Measurements from ENCODE around the gene G3BP1. TPM values are rescaled to one million over a fixed set of nuclear protein-coding genes. Genes with fewer than 3 reads are reported as not detected.
A peak's percentile ranks its signal among the peaks of the same experiment; 100 is the strongest.

The G3BP1 gene
- total and polyA plus RNA-seq, 12 donors = 11.5 to 167 (median 95.0) TPM

- 5 to 14% (median 9%) methylated on average over 6 to 11 of the region's 11 CpGs for WGBS, 4 donors
- peak; percentile 84 to 93 (median 90) for TF ChIP-seq CTCF (IDR thresholded peaks at IDR 0.05)
- TF ChIP-seq POLR2A (IDR thresholded peaks at IDR 0.05) = peak in 1 of 2 donors; percentile 54
- Histone ChIP-seq H3K27ac (peak overlapping the region; percentile 1 to 86 (median 81)), H3K27me3 (no peaks in the 10 kb centered on the region), H3K36me3 (replicated peaks in 1 of 2) (peaks cover 0 to 7% of the 10 kb centered on the region in 2 donors), H3K4me1 (replicated peaks in 1 of 2) (peaks cover 29 to 39% of the 10 kb centered on the region in 2 donors), H3K4me3 (peak overlapping the region in 1 of 4 donors; percentile 11), H3K9me3 (replicated peaks in 1 of 3) (no peaks in the 10 kb centered on the region)
- peak; percentile 77 to 92 (median 91) for DNase-seq
- intact Hi-C loops (cut with DNase I) = loop anchor here (2.0 to 10.0 kb wide), 4 partner anchors 82 to 296 kb away; partner anchors contain the start of gene SLC36A1 (in 1 of the 2)
These were observed 31.3 kb upstream of the G3BP1 start for GRCh38 chr5:151740336-151740942.

GRCh38 chr5:151740958-151741373 lies 30.8 kb upstream of the G3BP1 start:
- intact Hi-C loops (cut with DNase I) = loop anchor here (2.0 to 10.0 kb wide), 4 partner anchors 82 to 296 kb away; partner anchors contain the start of gene SLC36A1 (in 1 of the 2)
- Histone ChIP-seq H3K27ac (peak overlapping the region in 4 of 5 donors; percentile 73 to 86 (median 84)), H3K27me3 (no peaks in the 10 kb centered on the region), H3K4me3 (no peak overlapping the region), H3K4me1 (replicated peaks in 1 of 2) (peaks cover 29 to 44% of the 10 kb centered on the region in 2 donors), H3K9me3 (replicated peaks in 1 of 3) (no peaks in the 10 kb centered on the region), H3K36me3 (replicated peaks in 1 of 2) (peaks cover 0 to 11% of the 10 kb centered on the region in 2 donors)
- DNase-seq = no peak
- WGBS, 4 donors = 27 to 43% (median 34%) methylated on average over 2 of the region's 2 CpGs
- TF ChIP-seq POLR2A (IDR thresholded peaks at IDR 0.05) (no peak), CTCF (IDR thresholded peaks at IDR 0.05) (peak in 1 of 6 experiments; percentile 39)

GRCh38 chr5:151741678-151742423 lies 29.9 kb upstream of the G3BP1 start:
- Histone ChIP-seq H3K27me3 (no peaks in the 10 kb centered on the region), H3K4me1 (replicated peaks in 1 of 2) (peaks cover 29 to 49% of the 10 kb centered on the region in 2 donors), H3K9me3 (replicated peaks in 1 of 3) (no peaks in the 10 kb centered on the region), H3K4me3 (no peak overlapping the region), H3K36me3 (replicated peaks in 1 of 2) (peaks cover 0 to 15% of the 10 kb centered on the region in 2 donors), H3K27ac (peak overlapping the region in 1 of 5 donors; percentile 56)
- TF ChIP-seq CTCF (IDR thresholded peaks at IDR 0.05) (no peak), POLR2A (IDR thresholded peaks at IDR 0.05) (no peak)
- WGBS, 4 donors = 85 to 93% (median 90%) methylated on average over 6 of the region's 6 CpGs
- DNase-seq = no peak
- intact Hi-C loops (cut with DNase I) = loop anchor here (2.0 to 10.0 kb wide), 4 partner anchors 83 to 297 kb away; partner anchors contain the start of gene SLC36A1 (in 1 of the 2)

- 58 to 64% (median 63%) methylated on average over 7 of the region's 7 CpGs for WGBS, 4 donors
- intact Hi-C loops (cut with DNase I) = loop anchor here (5.0 to 10.0 kb wide), 3 partner anchors 86 to 298 kb away; partner anchors contain the start of gene SLC36A1 (in 1 of the 2)
- TF ChIP-seq CTCF (IDR thresholded peaks at IDR 0.05) = peak; percentile 20 to 76 (median 60)
- TF ChIP-seq POLR2A (IDR thresholded peaks at IDR 0.05) = no peak
- Histone ChIP-seq H3K36me3 (replicated peaks in 1 of 2) (peaks cover 0 to 15% of the 10 kb centered on the region in 2 donors), H3K9me3 (replicated peaks in 1 of 3) (no peaks in the 10 kb centered on the region), H3K4me3 (no peak overlapping the region), H3K27ac (no peak overlapping the region), H3K27me3 (no peaks in the 10 kb centered on the region), H3K4me1 (replicated peaks in 1 of 2) (peaks cover 26 to 44% of the 10 kb centered on the region in 2 donors)
- DNase-seq = peak; percentile 37 to 79 (median 51)
These were observed 28.9 kb upstream of the G3BP1 start for GRCh38 chr5:151742870-151743294.
